Measurements from ENCODE around the gene TLE6. TPM values are rescaled to one million over a fixed set of nuclear protein-coding genes. Genes with fewer than 3 reads are reported as not detected.

Gene TLE6
- total and polyA plus RNA-seq, 2 of the 13 experiments (the other 11 are each of a cell fraction or from before 2014, with no cell fraction given), result 0.24 to 5.5 TPM

GRCh38 chr19:3036119-3036976 is 59.0 kb downstream of the TLE6 start (continued):
- TF ChIP-seq IRF9 (CRISPR knock-in tag; IDR thresholded peaks at IDR 0.05; ENCODE audit: borderline replicate concordance), result peak; percentile 53; the same call in 1 of the 2 replicates
- no peak for TF ChIP-seq ATAD3A (CRISPR knock-in tag; IDR thresholded peaks at IDR 0.05)
- TF ChIP-seq ZNF234 (CRISPR knock-in tag; conservative IDR thresholded peaks at IDR 0.05), result no peak
- 0 out of 2 replicates have a peak, but pooled peaks have one; percentile 61 for TF ChIP-seq ZFP36L1 (CRISPR knock-in tag; IDR thresholded peaks at IDR 0.05)
- peak; percentile 84 for TF ChIP-seq ISL2 (CRISPR knock-in tag; IDR thresholded peaks at IDR 0.05)
- TF ChIP-seq KLF12 (CRISPR knock-in tag; IDR thresholded peaks at IDR 0.05; ENCODE audit: borderline replicate concordance), result no peak; the same call in 1 of the 2 replicates
- no peak for TF ChIP-seq ZNF737 (CRISPR knock-in tag; IDR thresholded peaks at IDR 0.05; ENCODE audit: borderline replicate concordance)
- TF ChIP-seq ZNF484 (CRISPR knock-in tag; IDR thresholded peaks at IDR 0.05; ENCODE audit: borderline replicate concordance, low read depth), result no peak
- TF ChIP-seq ZNF704 (CRISPR knock-in tag; IDR thresholded peaks at IDR 0.05; ENCODE audit: borderline replicate concordance), result peak; percentile 60; the same call in 1 of the 2 replicates
- no peak for TF ChIP-seq ZNF441 (CRISPR knock-in tag; IDR thresholded peaks at IDR 0.05; ENCODE audit: borderline replicate concordance)
- no peak for TF ChIP-seq MTF1 (CRISPR knock-in tag; IDR thresholded peaks at IDR 0.05)
- no peak for TF ChIP-seq ZNF644 (CRISPR knock-in tag; IDR thresholded peaks at IDR 0.05; ENCODE audit: low read depth)
- TF ChIP-seq GLI4 (CRISPR knock-in tag; IDR thresholded peaks at IDR 0.05; ENCODE audit: borderline replicate concordance), result no peak
- TF ChIP-seq ZNF24 (IDR thresholded peaks at IDR 0.05), result no peak
- 0 out of 2 replicates have a peak, but pooled peaks have one; percentile 26 for TF ChIP-seq ZNF773 (CRISPR knock-in tag; IDR thresholded peaks at IDR 0.05; ENCODE audit: borderline replicate concordance)
- TF ChIP-seq ZNF609 (CRISPR knock-in tag; IDR thresholded peaks at IDR 0.05; ENCODE audit: borderline replicate concordance), result peak; percentile 69; the same call in 1 of the 2 replicates
- no peak for TF ChIP-seq ZNF784 (CRISPR knock-in tag; IDR thresholded peaks at IDR 0.05; ENCODE audit: borderline replicate concordance)
- 0 out of 2 replicates have a peak, but pooled peaks have one; percentile 39 for TF ChIP-seq ZSCAN31 (CRISPR knock-in tag; IDR thresholded peaks at IDR 0.05; ENCODE audit: low read depth)
- TF ChIP-seq ZMAT5 (CRISPR knock-in tag; IDR thresholded peaks at IDR 0.05; ENCODE audit: borderline replicate concordance, low read depth), result no peak
- no peak for TF ChIP-seq NFKBIZ (CRISPR knock-in tag; IDR thresholded peaks at IDR 0.05)

All from HepG2 (cell line).